Measurements from ENCODE around the gene IFFO2.

- TF ChIP-seq POLR2A (IDR thresholded peaks at IDR 0.05; ENCODE audit: low read length) (no peak), GATA1 (IDR thresholded peaks at IDR 0.05; ENCODE audit: low read depth, low read length) (no peak)
Observed at GRCh38 chr1:18854331-18855025, 102.0 kb downstream of the IFFO2 start.
